B cell (primary cell): ENCODE measurements around the gene ALKBH5.

Experiments
- CTCF ChIP-seq: fragments of 200-600 bp; IDR thresholded peaks from one replicate; pipeline ENCODE4 v1.8.0; 2022; ENCODE audit warnings: antibody characterized with exemption, mild to moderate bottlenecking
- EZH2 ChIP-seq: IDR thresholded peaks from 2 replicates; pipeline ENCODE4 v1.6.1; 2012; ENCODE audit warnings: borderline replicate concordance, low read depth, mild to moderate bottlenecking, moderate library complexity, low read length; ENCODE audit not compliant: insufficient read depth, poor library complexity, severe bottlenecking

DNA sequence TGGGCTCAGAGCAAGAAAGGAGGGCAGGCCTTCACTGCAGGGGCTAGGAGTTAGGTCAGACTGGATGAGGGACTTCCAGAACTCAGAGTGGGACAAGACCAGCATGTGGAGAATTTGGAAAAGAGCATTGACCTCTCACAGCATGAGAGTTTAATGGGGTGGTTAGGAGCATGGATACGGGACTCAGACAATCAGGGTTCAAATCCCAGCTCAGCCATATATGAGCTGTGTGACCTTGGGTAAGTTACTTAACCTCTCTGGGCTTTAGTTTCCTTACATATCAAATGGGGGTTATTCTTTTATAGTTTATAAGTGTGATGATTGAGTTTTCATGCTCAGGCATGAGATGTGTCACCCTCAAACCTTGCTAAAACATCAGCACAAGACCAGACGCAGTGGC, 37.4 kb upstream of the ALKBH5 start:
- TF ChIP-seq CTCF (no peak), EZH2 (no peak)
